ENCODE results near the gene ZNF512B. TPM values are rescaled to one million over a fixed set of nuclear protein-coding genes. Genes with fewer than 3 reads are reported as not detected.
A peak's percentile ranks its signal among the peaks of the same experiment; 100 is the strongest.

ZNF512B gene
- total and polyA plus RNA-seq, 2 experiments from 2014 or later, result 6.1 to 28.8 TPM

- TF ChIP-seq REST (IDR thresholded peaks at IDR 0.05; ENCODE audit: unreplicated experiment), result no peak
- no peak for TF ChIP-seq STAT1 (IDR thresholded peaks at IDR 0.05; ENCODE audit: unreplicated experiment)
These were observed 18.9 kb downstream of the ZNF512B start (continued) for GRCh38 chr20:63950701-63951397.

GRCh38 chr20:63947638-63948456 is 21.9 kb downstream of the ZNF512B start:
- H3K4me3 ChIP-seq, result no peak overlapping the region
- no peak for ATAC-seq
- H3K79me2 ChIP-seq (replicated peaks; ENCODE audit: insufficient read depth), result peaks cover 59% of the 10 kb centered on the region
- DNase-seq (ENCODE audit: low spot score), result no peak
- H3K4me2 ChIP-seq, result no peak overlapping the region
- Mint-ChIP-seq H3K27ac (0 out of 2 replicates have a peak overlapping the region, but pooled peaks have one; percentile 59), H3K9me3 (peaks cover 8% of the 10 kb centered on the region; the same call in 1 of the 3 replicates), H3K4me1 (peaks cover 20% of the 10 kb centered on the region), H3K36me3 (ENCODE audit: low read depth) (peaks cover 20% of the 10 kb centered on the region), H3K27me3 (ENCODE audit: insufficient read depth, low read depth, poor library complexity) (peaks cover 24% of the 10 kb centered on the region), H3K4me3 (no peak overlapping the region; the same call in 2 of the 3 replicates)
- H3K27ac ChIP-seq (ENCODE audit: low read depth), result no peak overlapping the region
- H2AFZ ChIP-seq, result no peak overlapping the region
- no peaks in the 10 kb centered on the region for H3K27me3 ChIP-seq (ENCODE audit: insufficient read depth)
- H3F3A ChIP-seq (replicated peaks; ENCODE audit: low read depth), result peaks cover 21% of the 10 kb centered on the region
- no peaks in the 10 kb centered on the region for H3K9me2 ChIP-seq (ENCODE audit: insufficient read depth)
- H4K20me1 ChIP-seq (replicated peaks; ENCODE audit: insufficient read depth), result peaks cover 11% of the 10 kb centered on the region
- H3K36me3 ChIP-seq (ENCODE audit: insufficient read depth), result no peaks in the 10 kb centered on the region
- H3K4me1 ChIP-seq (ENCODE audit: insufficient read depth), result peaks cover 16% of the 10 kb centered on the region; the same call in 1 of the 2 replicates
- TF ChIP-seq REST (IDR thresholded peaks at IDR 0.05; ENCODE audit: unreplicated experiment) (no peak), EZH2 (IDR thresholded peaks at IDR 0.05; ENCODE audit: low read depth, unreplicated experiment) (no peak), ETS1 (IDR thresholded peaks at IDR 0.05) (no peak), STAT1 (IDR thresholded peaks at IDR 0.05; ENCODE audit: unreplicated experiment) (no peak), CREB1 (CRISPR knock-in tag; IDR thresholded peaks at IDR 0.05; ENCODE audit: low read depth) (no peak), ZNF331 (CRISPR knock-in tag; IDR thresholded peaks at IDR 0.05; ENCODE audit: low read depth) (no peak), NANOG (IDR thresholded peaks at IDR 0.05; ENCODE audit: borderline replicate concordance) (no peak)
